Astrocyte (in vitro differentiated cells and primary cell): ENCODE results near the gene LAMA3. TPM values are rescaled to one million over a fixed set of nuclear protein-coding genes. Genes with fewer than 3 reads are reported as not detected.

Experiments
- DNase-seq: peaks from one replicate; pipeline ENCODE4 v3.0.0-alpha.2; 2010; ENCODE audit warnings: low read depth
- FAIRE-seq: peaks from 2 replicates; lab custom pipeline; 2011; peaks lifted over from hg19 to GRCh38; lab: Jason Lieb, UNC
- H2AFZ ChIP-seq: 2 replicates; pipeline ENCODE4 v1.6.0; 2012; ENCODE audit warnings: low read depth, low read length, inconsistent platforms
- H3K27ac ChIP-seq: 2 replicates; pipeline ENCODE4 v1.5.1; 2011; ENCODE audit warnings: low read depth, low read length, inconsistent platforms
- H3K27me3 ChIP-seq: 2 replicates; pipeline ENCODE4 v1.6.0; 2011; ENCODE audit warnings: low read length, inconsistent platforms; ENCODE audit not compliant: insufficient read depth
- H3K36me3 ChIP-seq: 2 replicates; pipeline ENCODE4 v1.5.1; 2011; ENCODE audit warnings: low read length, inconsistent platforms; ENCODE audit not compliant: insufficient read depth
- H3K4me1 ChIP-seq: 2 replicates; pipeline ENCODE4 v1.5.1; 2011; ENCODE audit warnings: low read length, inconsistent platforms; ENCODE audit not compliant: insufficient read depth
- H3K4me2 ChIP-seq: 2 replicates; pipeline ENCODE4 v1.6.0; 2012; ENCODE audit warnings: low read length, inconsistent platforms
- H3K4me3 ChIP-seq: 2 replicates; pipeline ENCODE4 v1.5.1; 2011; ENCODE audit warnings: low read depth, mild to moderate bottlenecking, low read length, inconsistent platforms; ENCODE audit not compliant: insufficient read depth
- H3K79me2 ChIP-seq: 2 replicates; pipeline ENCODE4 v1.6.0; 2012; ENCODE audit warnings: mild to moderate bottlenecking, low read length, inconsistent platforms; ENCODE audit not compliant: insufficient read depth
- H3K9ac ChIP-seq: 2 replicates; pipeline ENCODE4 v1.6.0; 2012; ENCODE audit warnings: mild to moderate bottlenecking, low read length, inconsistent platforms
- H3K9me3 ChIP-seq: 2 replicates; pipeline ENCODE4 v1.5.1; 2012; ENCODE audit warnings: low read depth, mild to moderate bottlenecking, low read length, inconsistent platforms; ENCODE audit not compliant: insufficient read depth
- H4K20me1 ChIP-seq: 2 replicates; pipeline ENCODE4 v1.6.0; 2012; ENCODE audit warnings: low read length, inconsistent platforms; ENCODE audit not compliant: insufficient read depth
- H3K27ac Mint-ChIP-seq: one replicate; pipeline ENCODE4 v1.8.0; 2021; ENCODE audit warnings: mild to moderate bottlenecking, mixed read lengths; ENCODE audit not compliant: unreplicated experiment
- H3K27me3 Mint-ChIP-seq: one replicate; pipeline ENCODE4 v1.8.0; 2021; ENCODE audit warnings: low read depth, mixed read lengths; ENCODE audit not compliant: unreplicated experiment
- H3K36me3 Mint-ChIP-seq: one replicate; pipeline ENCODE4 v1.8.0; 2021; ENCODE audit warnings: low read depth, mixed read lengths; ENCODE audit not compliant: unreplicated experiment
- H3K4me1 Mint-ChIP-seq: one replicate; pipeline ENCODE4 v1.8.0; 2021; ENCODE audit warnings: low read depth, mixed read lengths; ENCODE audit not compliant: unreplicated experiment
- H3K4me3 Mint-ChIP-seq: one replicate; pipeline ENCODE4 v1.8.0; 2021; ENCODE audit warnings: mild to moderate bottlenecking, moderate library complexity, mixed read lengths; ENCODE audit not compliant: unreplicated experiment
- H3K9me3 Mint-ChIP-seq: one replicate; pipeline ENCODE4 v1.8.0; 2021; ENCODE audit warnings: mild to moderate bottlenecking, mixed read lengths; ENCODE audit not compliant: unreplicated experiment
- EZH2 ChIP-seq: IDR thresholded peaks from 2 replicates; pipeline ENCODE4 v1.6.1; 2012; ENCODE audit warnings: mild to moderate bottlenecking, low read length, inconsistent platforms; ENCODE audit not compliant: insufficient read depth
- total RNA-seq: library from RNA; stranded (reverse); gene quantifications from 2 replicates; pipeline ENCODE4 v1.2.1, GENCODE V29; 2021
- TF ChIP-seq, protein P1 (sequence below): IDR thresholded peaks from 2 replicates; pipeline ENCODE4 v1.5.1; 2011; ENCODE audit warnings: low read depth, mild to moderate bottlenecking, inconsistent platforms, low read length, moderate library complexity; ENCODE audit not compliant: insufficient read depth

LAMA3 gene
- total RNA-seq, 1 donor from 2014 or later = 0.86 TPM

DNA sequence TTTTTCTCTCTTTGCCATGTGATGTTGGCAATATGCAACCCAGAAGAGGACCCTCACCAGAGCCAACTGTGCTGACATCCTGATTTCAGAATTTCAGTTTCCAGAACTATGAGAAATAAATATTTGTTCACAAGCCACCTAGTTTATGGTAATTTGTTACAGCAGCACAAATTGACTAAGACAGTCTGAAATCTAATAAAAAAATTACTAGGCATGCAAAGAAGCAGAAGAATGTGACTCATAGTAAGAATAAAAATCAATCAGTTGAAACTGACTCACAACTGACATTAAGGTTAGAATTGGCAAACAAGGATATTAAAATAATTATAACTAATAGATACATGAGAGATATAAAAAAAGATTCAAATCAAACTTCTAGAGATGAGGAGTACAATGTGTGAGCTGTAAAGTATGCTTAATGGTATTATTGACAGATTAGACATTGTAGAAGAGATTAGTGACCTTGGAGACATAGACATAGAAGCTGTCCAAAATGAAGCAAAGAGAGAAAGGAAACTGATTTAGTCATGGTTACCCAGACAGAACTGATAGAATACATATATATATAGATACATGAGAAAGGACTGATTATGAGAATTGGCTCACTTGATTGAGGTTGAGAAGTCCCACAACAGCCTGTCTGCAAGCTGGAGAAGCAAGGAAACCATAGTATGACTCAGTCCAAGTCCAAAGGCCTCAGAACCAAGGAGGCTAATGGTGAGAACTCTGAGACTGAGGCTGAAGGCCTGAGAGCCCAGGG, 297.5 kb downstream of the LAMA3 start:
- H3K27me3 Mint-ChIP-seq = peaks cover 3% of the 10 kb centered on the region
- Histone ChIP-seq H3K9me3 (no peaks in the 10 kb centered on the region), H3K27me3 (no peaks in the 10 kb centered on the region), H3K79me2 (no peaks in the 10 kb centered on the region), H3K4me3 (no peak overlapping the region), H4K20me1 (no peaks in the 10 kb centered on the region), H3K36me3 (no peaks in the 10 kb centered on the region), H3K4me2 (no peak overlapping the region), H3K9ac (no peak overlapping the region), H2AFZ (no peak overlapping the region), H3K4me1 (peaks cover 12% of the 10 kb centered on the region), H3K27ac (no peak overlapping the region)
- H3K27ac Mint-ChIP-seq = no peak overlapping the region
- no peak overlapping the region for H3K4me3 Mint-ChIP-seq
- TF ChIP-seq EZH2 = no peak
- TF ChIP-seq, protein P1, sequence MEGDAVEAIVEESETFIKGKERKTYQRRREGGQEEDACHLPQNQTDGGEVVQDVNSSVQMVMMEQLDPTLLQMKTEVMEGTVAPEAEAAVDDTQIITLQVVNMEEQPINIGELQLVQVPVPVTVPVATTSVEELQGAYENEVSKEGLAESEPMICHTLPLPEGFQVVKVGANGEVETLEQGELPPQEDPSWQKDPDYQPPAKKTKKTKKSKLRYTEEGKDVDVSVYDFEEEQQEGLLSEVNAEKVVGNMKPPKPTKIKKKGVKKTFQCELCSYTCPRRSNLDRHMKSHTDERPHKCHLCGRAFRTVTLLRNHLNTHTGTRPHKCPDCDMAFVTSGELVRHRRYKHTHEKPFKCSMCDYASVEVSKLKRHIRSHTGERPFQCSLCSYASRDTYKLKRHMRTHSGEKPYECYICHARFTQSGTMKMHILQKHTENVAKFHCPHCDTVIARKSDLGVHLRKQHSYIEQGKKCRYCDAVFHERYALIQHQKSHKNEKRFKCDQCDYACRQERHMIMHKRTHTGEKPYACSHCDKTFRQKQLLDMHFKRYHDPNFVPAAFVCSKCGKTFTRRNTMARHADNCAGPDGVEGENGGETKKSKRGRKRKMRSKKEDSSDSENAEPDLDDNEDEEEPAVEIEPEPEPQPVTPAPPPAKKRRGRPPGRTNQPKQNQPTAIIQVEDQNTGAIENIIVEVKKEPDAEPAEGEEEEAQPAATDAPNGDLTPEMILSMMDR = no peak
- FAIRE-seq (no peak), DNase-seq (no peak)
- no peaks in the 10 kb centered on the region for H3K9me3 Mint-ChIP-seq
- no peaks in the 10 kb centered on the region for H3K36me3 Mint-ChIP-seq
- peaks cover 11% of the 10 kb centered on the region for H3K4me1 Mint-ChIP-seq

- Histone ChIP-seq H3K27ac (no peak overlapping the region), H3K9me3 (no peaks in the 10 kb centered on the region), H3K36me3 (no peaks in the 10 kb centered on the region), H3K4me3 (no peak overlapping the region), H4K20me1 (no peaks in the 10 kb centered on the region), H3K9ac (no peak overlapping the region), H3K79me2 (no peaks in the 10 kb centered on the region), H3K4me1 (peaks cover 16% of the 10 kb centered on the region), H3K27me3 (no peaks in the 10 kb centered on the region), H2AFZ (no peak overlapping the region), H3K4me2 (no peak overlapping the region)
- peak; percentile 42 for DNase-seq
- Mint-ChIP-seq H3K9me3 (no peaks in the 10 kb centered on the region), H3K27me3 (no peaks in the 10 kb centered on the region), H3K27ac (no peak overlapping the region), H3K4me3 (no peak overlapping the region), H3K36me3 (no peaks in the 10 kb centered on the region), H3K4me1 (peaks cover 5% of the 10 kb centered on the region)
- TF ChIP-seq EZH2 = no peak
- TF ChIP-seq, protein P1 = no peak
- no peak for FAIRE-seq
Observed at GRCh38 chr18:23990474-23991410, 301.5 kb downstream of the LAMA3 start.
